ELF-1 (cell line): Measurements from ENCODE around the gene ALG12.
"Not testable (repeated sequence)": the region's sequence is repeated elsewhere in the genome, so short reads cannot be mapped to it uniquely, and the experiment has no call there.

Source experiments
- DNase-seq: peaks from one replicate; pipeline ENCODE4 v3.0.0-alpha.2; 2016; ENCODE audit warnings: low read depth, low spot score

The ALG12 gene

GRCh38 chr22:49867303-49868265 is 50.7 kb downstream of the ALG12 start:
- DNase-seq: no peak

- no peak for DNase-seq
Observed at GRCh38 chr22:49866646-49867045, 51.6 kb downstream of the ALG12 start.

GRCh38 chr22:49866134-49866533 is 52.1 kb downstream of the ALG12 start:
- no peak for DNase-seq

- DNase-seq: no peak
Observed at GRCh38 chr22:49865156-49865555, 53.1 kb downstream of the ALG12 start.

GRCh38 chr22:49863931-49864330 is 54.3 kb downstream of the ALG12 start:
- DNase-seq: no peak

GRCh38 chr22:49862496-49862776 is 55.8 kb downstream of the ALG12 start:
- no peak for DNase-seq

- no peak for DNase-seq
Observed at GRCh38 chr22:49861642-49862495, 56.4 kb downstream of the ALG12 start.

- DNase-seq: no peak
Observed at GRCh38 chr22:49858827-49859226, 59.4 kb downstream of the ALG12 start.

- no peak for DNase-seq
Observed at GRCh38 chr22:49856766-49857618, 61.2 kb downstream of the ALG12 start.

GRCh38 chr22:49856343-49856742 is 61.9 kb downstream of the ALG12 start:
- DNase-seq: no peak

GRCh38 chr22:49855251-49855911 is 62.9 kb downstream of the ALG12 start:
- peak; percentile 31 for DNase-seq

- peak; percentile 53 for DNase-seq
Observed at GRCh38 chr22:49853981-49854831, 64.0 kb downstream of the ALG12 start.

GRCh38 chr22:49852898-49853894 is 65.0 kb downstream of the ALG12 start, which contains the start of gene ZBED4:
Gene ZBED4 (plus strand): TSS chr22:49853844. CDS start chr22:49883663, 29,819 bp downstream.
- peak; percentile 97 for DNase-seq

GRCh38 chr22:49852568-49852897 is 65.7 kb downstream of the ALG12 start:
- not testable (repeated sequence) for DNase-seq

GRCh38 chr22:49850959-49851802 is 67.1 kb downstream of the ALG12 start:
- DNase-seq: no peak
